ENCODE results near the gene LYRM4. TPM values are rescaled to one million over a fixed set of nuclear protein-coding genes. Genes with fewer than 3 reads are reported as not detected.

Gene LYRM4
- total RNA-seq, 1 donor: 16.6 TPM

GRCh38 chr6:5100806-5101205 lies 159.9 kb downstream of the LYRM4 start:
- no peaks in the 10 kb centered on the region for H3K4me1 ChIP-seq (ENCODE audit: insufficient read depth, low read length)
- no peak overlapping the region for H3K4me3 ChIP-seq (ENCODE audit: insufficient read depth, low read length)
- H4K20me1 ChIP-seq (ENCODE audit: insufficient read depth, low read length): no peaks in the 10 kb centered on the region
- no peaks in the 10 kb centered on the region for H3K79me2 ChIP-seq (ENCODE audit: insufficient read depth, low read length)
- H2AFZ ChIP-seq (ENCODE audit: low read length): no peak overlapping the region
- no peaks in the 10 kb centered on the region for H3K36me3 ChIP-seq (ENCODE audit: insufficient read depth, low read length)
- H3K4me2 ChIP-seq (ENCODE audit: insufficient read depth, low read length): no peak overlapping the region
- H3K27ac ChIP-seq (ENCODE audit: low read depth, low read length): no peak overlapping the region
- no peak for TF ChIP-seq CTCF (IDR thresholded peaks at IDR 0.05; ENCODE audit: extremely low read depth, low read depth, low read length)
- H3K9me3 ChIP-seq (ENCODE audit: low read depth, low read length): no peaks in the 10 kb centered on the region
- no peak for DNase-seq (ENCODE audit: insufficient read length, low spot score, missing footprints)
- no peaks in the 10 kb centered on the region for H3K27me3 ChIP-seq (ENCODE audit: insufficient read depth, low read length)

- H3K4me1 ChIP-seq (ENCODE audit: insufficient read depth, low read length): peaks cover 9% of the 10 kb centered on the region
- no peak overlapping the region for H3K4me3 ChIP-seq (ENCODE audit: insufficient read depth, low read length)
- H3K79me2 ChIP-seq (ENCODE audit: insufficient read depth, low read length): no peaks in the 10 kb centered on the region
- H3K36me3 ChIP-seq (ENCODE audit: insufficient read depth, low read length): no peaks in the 10 kb centered on the region
- H2AFZ ChIP-seq (ENCODE audit: low read length): no peak overlapping the region
- H3K9me3 ChIP-seq (ENCODE audit: low read depth, low read length): no peaks in the 10 kb centered on the region
- no peaks in the 10 kb centered on the region for H3K27me3 ChIP-seq (ENCODE audit: insufficient read depth, low read length)
- no peaks in the 10 kb centered on the region for H4K20me1 ChIP-seq (ENCODE audit: insufficient read depth, low read length)
- no peak overlapping the region for H3K4me2 ChIP-seq (ENCODE audit: insufficient read depth, low read length)
- no peak for DNase-seq (ENCODE audit: insufficient read length, low spot score, missing footprints)
- no peak for TF ChIP-seq CTCF (IDR thresholded peaks at IDR 0.05; ENCODE audit: extremely low read depth, low read depth, low read length)
- H3K27ac ChIP-seq (ENCODE audit: low read depth, low read length): no peak overlapping the region
Measured at GRCh38 chr6:5099537-5099936, 161.2 kb downstream of the LYRM4 start.

- DNase-seq (ENCODE audit: insufficient read length, low spot score, missing footprints): no peak
- Histone ChIP-seq H3K36me3 (ENCODE audit: insufficient read depth, low read length) (no peaks in the 10 kb centered on the region), H4K20me1 (ENCODE audit: insufficient read depth, low read length) (no peaks in the 10 kb centered on the region), H3K9me3 (ENCODE audit: low read depth, low read length) (no peaks in the 10 kb centered on the region), H3K4me1 (ENCODE audit: insufficient read depth, low read length) (peaks cover 15% of the 10 kb centered on the region), H2AFZ (ENCODE audit: low read length) (no peak overlapping the region), H3K27me3 (ENCODE audit: insufficient read depth, low read length) (no peaks in the 10 kb centered on the region), H3K27ac (ENCODE audit: low read depth, low read length) (no peak overlapping the region), H3K79me2 (ENCODE audit: insufficient read depth, low read length) (no peaks in the 10 kb centered on the region), H3K4me2 (ENCODE audit: insufficient read depth, low read length) (no peak overlapping the region), H3K4me3 (ENCODE audit: insufficient read depth, low read length) (no peak overlapping the region)
- TF ChIP-seq CTCF (IDR thresholded peaks at IDR 0.05; ENCODE audit: extremely low read depth, low read depth, low read length): no peak
Measured at GRCh38 chr6:5098501-5099270, 162.1 kb downstream of the LYRM4 start.

- Histone ChIP-seq H2AFZ (ENCODE audit: low read length) (no peak overlapping the region), H3K9me3 (ENCODE audit: low read depth, low read length) (no peaks in the 10 kb centered on the region), H4K20me1 (ENCODE audit: insufficient read depth, low read length) (no peaks in the 10 kb centered on the region), H3K27ac (ENCODE audit: low read depth, low read length) (no peak overlapping the region), H3K36me3 (ENCODE audit: insufficient read depth, low read length) (no peaks in the 10 kb centered on the region), H3K4me3 (ENCODE audit: insufficient read depth, low read length) (no peak overlapping the region), H3K27me3 (ENCODE audit: insufficient read depth, low read length) (peaks cover 5% of the 10 kb centered on the region), H3K4me1 (ENCODE audit: insufficient read depth, low read length) (peaks cover 16% of the 10 kb centered on the region), H3K79me2 (ENCODE audit: insufficient read depth, low read length) (no peaks in the 10 kb centered on the region), H3K4me2 (ENCODE audit: insufficient read depth, low read length) (no peak overlapping the region)
- no peak for DNase-seq (ENCODE audit: insufficient read length, low spot score, missing footprints)
- no peak for TF ChIP-seq CTCF (IDR thresholded peaks at IDR 0.05; ENCODE audit: extremely low read depth, low read depth, low read length)
Measured at GRCh38 chr6:5096482-5096881, 164.3 kb downstream of the LYRM4 start.
